CD14-positive monocyte (primary cell): ENCODE data around the gene TRAPPC6A. TPM values are rescaled to one million over a fixed set of nuclear protein-coding genes. Genes with fewer than 3 reads are reported as not detected.

Experiments
- DNase-seq, 3 donors: peaks; one replicate each; pipeline ENCODE4 v3.0.0-alpha.2; 2011 to 2022
- H2AFZ ChIP-seq: 2 replicates; pipeline ENCODE4 v1.6.0; 2012; ENCODE audit warnings: mild to moderate bottlenecking, low read depth, low read length, inconsistent platforms; ENCODE audit not compliant: insufficient read depth, poor library complexity, severe bottlenecking
- H3K27ac ChIP-seq, 2 donors: 1 replicate in 1 of 2; 2 replicates in 1 of 2; pipeline ENCODE4 v1.5.1; 2012 to 2013; ENCODE audit warnings: low read length in 2 of 2, control low read depth in 1 of 2, inconsistent platforms in 1 of 2, low read depth in 1 of 2, mild to moderate bottlenecking in 1 of 2
- H3K27me3 ChIP-seq, 2 donors: one replicate each; pipeline versions ENCODE4 v1.6.0 to v1.6.1; 2011 to 2013; ENCODE audit warnings: low read length in 2 of 2; ENCODE audit not compliant: control insufficient read depth in 2 of 2, insufficient read depth in 2 of 2
- H3K36me3 ChIP-seq, 2 donors: replicated peaks in 1 of 2; 1 replicate in 1 of 2; 2 replicates in 1 of 2; pipeline versions ENCODE4 v1.5.1 to v1.6.1; 2012 to 2013; ENCODE audit warnings: low read length in 2 of 2, control low read depth in 1 of 2, inconsistent platforms in 1 of 2, mild to moderate bottlenecking in 1 of 2; ENCODE audit not compliant: insufficient read depth in 2 of 2, control insufficient read depth in 1 of 2
- H3K4me1 ChIP-seq, 2 donors: 1 replicate in 1 of 2; 2 replicates in 1 of 2; pipeline versions ENCODE4 v1.5.1 to v1.6.1; 2012 to 2013; ENCODE audit warnings: low read length in 2 of 2, control low read depth in 1 of 2, inconsistent platforms in 1 of 2, mild to moderate bottlenecking in 1 of 2, moderate library complexity in 1 of 2; ENCODE audit not compliant: insufficient read depth in 2 of 2, control insufficient read depth in 1 of 2
- H3K4me2 ChIP-seq: replicated peaks from 2 replicates; pipeline ENCODE3; 2012; ENCODE audit warnings: low read length, moderate library complexity, mild to moderate bottlenecking; ENCODE audit not compliant: poor library complexity, severe bottlenecking; ENCODE audit errors: extremely low read depth
- H3K4me3 ChIP-seq, 3 experiments: fragments of 200-600 bp in 1 of 3; sonication (generic) in 1 of 3; replicated peaks in 1 of 3; 1 replicate in 2 of 3; 2 replicates in 1 of 3; pipeline ENCODE4 v1.5.1; 2011 to 2013; ENCODE audit warnings: low read length in 3 of 3, mild to moderate bottlenecking in 3 of 3, control low read depth in 2 of 3, low read depth in 2 of 3, inconsistent platforms in 1 of 3, moderate library complexity in 1 of 3
- H3K79me2 ChIP-seq: 2 replicates; pipeline ENCODE4 v1.6.0; 2012; ENCODE audit warnings: mild to moderate bottlenecking, control low read depth, inconsistent platforms, low read length, moderate library complexity; ENCODE audit not compliant: insufficient read depth
- H3K9ac ChIP-seq: 2 replicates; pipeline ENCODE4 v1.6.0; 2017; ENCODE audit warnings: low read length, mild to moderate bottlenecking; ENCODE audit not compliant: insufficient read depth, poor library complexity, severe bottlenecking
- H3K9me3 ChIP-seq, 2 donors: replicated peaks in 1 of 2; 1 replicate in 1 of 2; 2 replicates in 1 of 2; pipeline versions ENCODE4 v1.5.1 to v1.6.1; 2012 to 2013; ENCODE audit warnings: low read length in 2 of 2, control low read depth in 1 of 2; ENCODE audit not compliant: control insufficient read depth in 1 of 2, insufficient read depth in 1 of 2
- H4K20me1 ChIP-seq: 2 replicates; pipeline ENCODE4 v1.6.0; 2012; ENCODE audit warnings: mild to moderate bottlenecking, low read length, control low read depth, moderate library complexity; ENCODE audit not compliant: insufficient read depth
- H3K27ac Mint-ChIP-seq, 7 donors: one replicate each; pipeline ENCODE4 v1.8.0; 2020; ENCODE audit warnings: mild to moderate bottlenecking in 7 of 7, mixed read lengths in 7 of 7, moderate library complexity in 6 of 7, inconsistent platforms in 2 of 7
- H3K27me3 Mint-ChIP-seq, 3 donors: one replicate each; pipeline ENCODE4 v1.8.0; 2021 to 2022; ENCODE audit warnings: low read depth in 3 of 3, mild to moderate bottlenecking in 3 of 3, mixed read lengths in 3 of 3, moderate library complexity in 3 of 3, inconsistent platforms in 1 of 3
- H3K36me3 Mint-ChIP-seq, 2 donors: one replicate each; pipeline ENCODE4 v1.8.0; 2020; ENCODE audit warnings: mixed read lengths in 2 of 2, inconsistent platforms in 1 of 2, mild to moderate bottlenecking in 1 of 2
- H3K4me1 Mint-ChIP-seq: one replicate; pipeline ENCODE4 v1.8.0; 2020; ENCODE audit warnings: mild to moderate bottlenecking, mixed read lengths
- H3K4me3 Mint-ChIP-seq, 2 donors: one replicate each; pipeline ENCODE4 v1.8.0; 2020; ENCODE audit warnings: mild to moderate bottlenecking in 2 of 2, mixed read lengths in 2 of 2, moderate library complexity in 1 of 2
- H3K9me3 Mint-ChIP-seq, 7 donors: one replicate each; pipeline ENCODE4 v1.8.0; 2020 to 2022; ENCODE audit warnings: mixed read lengths in 7 of 7, mild to moderate bottlenecking in 6 of 7, moderate library complexity in 6 of 7, inconsistent platforms in 2 of 7
- CTCF ChIP-seq: fragments of 200-600 bp; IDR thresholded peaks from one replicate; pipeline ENCODE4 v1.8.0; 2022; ENCODE audit warnings: antibody characterized with exemption, mild to moderate bottlenecking
- WGBS: methylation state at CpG from one replicate; pipeline ENCODE4 v1.1.5; 2013; ENCODE audit warnings: missing lambda C conversion rate; ENCODE audit not compliant: insufficient coverage; 5-methylcytosine and 5-hydroxymethylcytosine counted together
- intact Hi-C, 2 donors: fragments of 100-400 bp; cut with micrococcal nuclease; formaldehyde crosslinking; loops; one replicate each; pipeline versions ENCODE4 v1.15.0 to v1.15.1; 2023
- polyA plus RNA-seq, 3 donors: library from polyadenylated mRNA; depleted of rRNA in 1 of 3; unstranded in 2 of 3; stranded (reverse) in 1 of 3; fragments of 300-500 nt in 2 of 3; fragments of >200 nt in 1 of 3; fragmentation: Illumina TruSeq in 2 of 3; gene quantifications; 1 replicate in 2 of 3; 2 replicates in 1 of 3; pipeline ENCODE4 v1.2.3, GENCODE V29; 2012 to 2021

Gene TRAPPC6A
- polyA plus RNA-seq, 3 donors: 49.7 to 82.7 (median 63.4) TPM

DNA sequence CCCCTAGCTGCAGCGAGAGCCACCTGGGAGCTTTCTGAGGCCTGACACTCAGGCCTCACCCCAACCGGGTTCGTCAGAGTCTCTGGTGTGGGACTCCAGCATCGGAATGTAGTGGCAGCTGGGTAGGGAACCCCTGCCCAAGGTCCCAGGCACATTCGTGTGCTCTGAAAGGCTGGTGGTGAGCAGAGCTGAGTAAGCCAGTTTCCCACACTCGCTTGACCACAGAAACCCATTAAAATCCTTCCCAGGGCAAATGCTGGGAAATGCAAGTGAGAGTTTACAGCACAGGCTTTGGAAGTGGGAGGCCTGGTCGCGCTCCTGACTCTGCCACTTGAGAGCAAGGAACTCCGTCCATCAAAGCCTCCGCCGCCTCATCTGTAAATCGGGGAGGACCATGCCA, 4.2 kb downstream of the TRAPPC6A start:
- intact Hi-C loops: no loop called here
- no peak overlapping the region for H3K4me3 Mint-ChIP-seq
- peaks cover 7% of the 10 kb centered on the region for H3K79me2 ChIP-seq

DNA sequence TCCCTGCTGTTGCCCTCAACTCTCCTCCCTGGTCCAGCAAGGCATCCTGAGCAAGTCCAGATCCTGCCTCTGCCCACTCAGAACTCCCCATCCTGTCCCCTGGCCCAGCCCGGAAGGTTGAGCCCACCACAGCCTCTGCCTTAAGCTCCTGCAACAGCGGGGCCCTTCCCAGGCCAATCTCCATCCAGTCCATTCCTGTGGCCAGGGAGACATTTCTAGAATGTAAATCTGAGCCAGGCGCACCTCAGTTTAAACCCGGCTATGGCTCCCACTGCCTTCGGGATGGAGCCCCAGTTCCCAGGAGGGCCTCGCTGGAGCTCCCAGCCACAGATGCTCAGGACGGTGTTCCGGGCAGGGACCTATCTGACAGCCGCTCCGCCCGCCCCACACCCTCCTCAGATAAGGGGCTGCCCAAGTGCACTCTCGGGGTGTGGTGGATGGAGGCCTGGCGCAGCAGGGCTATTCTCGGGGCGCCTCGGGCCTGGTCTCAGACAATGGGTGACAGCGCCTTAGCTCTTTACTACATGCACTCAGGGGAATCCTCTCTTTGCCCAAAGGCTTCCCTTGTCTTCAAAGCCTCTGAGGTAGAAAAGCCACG, 5.3 kb downstream of the TRAPPC6A start:
- H3K79me2 ChIP-seq: peaks cover 6% of the 10 kb centered on the region
- H3K4me1 ChIP-seq: peaks cover 18 to 20% of the 10 kb centered on the region in 2 donors
- Mint-ChIP-seq H3K27ac (peak overlapping the region in 1 of 7 donors; percentile 53), H3K4me3 (no peak overlapping the region), H3K9me3 (no peaks in the 10 kb centered on the region), H3K4me1 (peaks cover 32% of the 10 kb centered on the region), H3K36me3 (peaks cover 0 to 2% of the 10 kb centered on the region in 2 donors), H3K27me3 (peaks cover 0 to 1% (median 0%) of the 10 kb centered on the region in 3 donors)
- H3K4me3 ChIP-seq: no peak overlapping the region
- no peaks in the 10 kb centered on the region for H3K9me3 ChIP-seq
- H3K27ac ChIP-seq: no peak overlapping the region
- 93% methylated on average over 12 of the region's 18 CpGs for WGBS
- H2AFZ ChIP-seq: no peak overlapping the region
- H3K4me2 ChIP-seq: no peak overlapping the region
- H3K9ac ChIP-seq: no peak overlapping the region
- no peak for TF ChIP-seq CTCF
- peak in 1 of 3 donors; percentile 2 for DNase-seq
- no peaks in the 10 kb centered on the region for H3K36me3 ChIP-seq
- intact Hi-C loops: no loop called here
- no peaks in the 10 kb centered on the region for H4K20me1 ChIP-seq
- H3K27me3 ChIP-seq: no peaks in the 10 kb centered on the region

More for the DNA sequence above, 4.2 kb downstream of the TRAPPC6A start:
- Histone ChIP-seq H3K4me1 (peaks cover 19 to 21% of the 10 kb centered on the region in 2 donors), H3K36me3 (no peaks in the 10 kb centered on the region), H4K20me1 (no peaks in the 10 kb centered on the region), H3K27me3 (no peaks in the 10 kb centered on the region), H3K9ac (no peak overlapping the region), H2AFZ (no peak overlapping the region), H3K4me3 (no peak overlapping the region), H3K27ac (no peak overlapping the region), H3K9me3 (no peaks in the 10 kb centered on the region), H3K4me2 (no peak overlapping the region)
- no peak for TF ChIP-seq CTCF
- Mint-ChIP-seq H3K27ac (no peak overlapping the region), H3K27me3 (peaks cover 0 to 1% (median 0%) of the 10 kb centered on the region in 3 donors), H3K36me3 (peaks cover 0 to 2% of the 10 kb centered on the region in 2 donors), H3K4me1 (peaks cover 32% of the 10 kb centered on the region), H3K9me3 (no peaks in the 10 kb centered on the region)
- WGBS: 80% methylated on average over 5 of the region's 12 CpGs
- DNase-seq: peak in 1 of 3 donors; percentile 2
